Ovary (tissue), 9 donors: ENCODE measurements around the gene ABHD15. TPM values are rescaled to one million over a fixed set of nuclear protein-coding genes. Genes with fewer than 3 reads are reported as not detected.
A peak's percentile ranks its signal among the peaks of the same experiment; 100 is the strongest.

ENCODE experiments used
- DNase-seq, 5 donors: peaks; one replicate each; pipeline ENCODE4 v3.0.0-alpha.2; 2019 to 2020
- H3K27ac ChIP-seq, 2 donors: fragments of 200-600 bp; one replicate each; pipeline versions ENCODE4 v1.5.1 to v1.8.0; 2019 to 2022
- H3K27me3 ChIP-seq: fragments of 200-600 bp; one replicate; pipeline ENCODE4 v1.8.0; 2022
- H3K36me3 ChIP-seq: fragments of 200-600 bp; sonication (generic); one replicate; pipeline ENCODE4 v1.5.1; 2019
- H3K4me1 ChIP-seq: one replicate; pipeline ENCODE4 v1.8.1; 2013; ENCODE audit warnings: mild to moderate bottlenecking, moderate library complexity; ENCODE audit not compliant: insufficient read depth
- H3K4me3 ChIP-seq: fragments of 200-600 bp; sonication (generic); one replicate; pipeline ENCODE4 v1.5.1; 2017
- H3K9me3 ChIP-seq, 2 donors: fragments of 200-600 bp in 1 of 2; sonication (generic) in 1 of 2; one replicate each; pipeline versions ENCODE4 v1.5.1 to v1.8.1; 2013 to 2019; ENCODE audit warnings: mild to moderate bottlenecking in 1 of 2, moderate library complexity in 1 of 2
- CTCF ChIP-seq, 3 donors: fragments of 450-650 bp in 2 of 3; fragments of 200-600 bp in 1 of 3; IDR thresholded peaks; one replicate each; pipeline versions ENCODE4 v1.5.1 to v1.8.0; 2016 to 2022; ENCODE audit warnings: antibody characterized with exemption in 3 of 3, mild to moderate bottlenecking in 1 of 3
- EP300 ChIP-seq: sonication (generic); formaldehyde crosslinking; IDR thresholded peaks from one replicate; pipeline ENCODE4 v1.6.1; 2017; ENCODE audit warnings: antibody characterized with exemption
- POLR2A ChIP-seq: fragments of 450-650 bp; IDR thresholded peaks from one replicate; pipeline ENCODE4 v1.6.1; 2017; ENCODE audit warnings: antibody characterized with exemption, mild to moderate bottlenecking, moderate library complexity
- WGBS, 3 donors: extraction: QIAGEN DNeasy Blood & Tissue Kit in 1 of 3; methylation state at CpG; one replicate each; pipeline versions ENCODE4 v1.1.5 to v1.1.7; 2013 to 2017; 5-methylcytosine and 5-hydroxymethylcytosine counted together
- intact Hi-C, 4 donors: fragments of 100-400 bp; cut with DNase I; formaldehyde crosslinking; loops; one replicate each; pipeline versions ENCODE4 v1.11.0 to v1.15.1; 2022 to 2023
- polyA plus RNA-seq, 2 donors: library from polyadenylated mRNA; stranded (reverse); fragments of 200-250 nt in 1 of 2; fragments of 350-450 nt in 1 of 2; fragmentation: Illumina TruSeq in 1 of 2; extraction: RNeasy Lipid Tissue Mini Kit (QIAGEN cat#74804) in 1 of 2; gene quantifications; one replicate each; pipeline ENCODE4 v1.2.3, GENCODE V29; 2013 to 2014
- total RNA-seq, 7 donors: library from RNA; depleted of rRNA in 2 of 7; stranded (reverse); fragments of >200 nt in 2 of 7; fragmentation: NEBNext Ultra II Directional in 3 of 7; extraction: Animal tissue kit (Norgen Biotek cat#: 25700) in 3 of 7; gene quantifications; one replicate each; pipeline versions ENCODE4 v1.1.0 to v1.2.4, GENCODE V29; 2016 to 2023
- donor health status: DM: no; HTN: no; CAD: no; lungs with moderate emphysema.
- donor health status: DM: no; HTN: no; CAD: no.
- donor health status: Bipolar disorder and iron deficiency.
- donor health status: DM: yes; HTN: yes; CAD: no.
- donor health status: DM: no; HTN: no; CAD: no.
- donor health status: DM: yes; HTN: yes; CAD: no.

The ABHD15 gene
- total and polyA plus RNA-seq, 9 donors = 3.0 to 8.7 (median 4.8) TPM

- no peaks in the 10 kb centered on the region for H3K9me3 ChIP-seq
- no peak for DNase-seq
- TF ChIP-seq CTCF (IDR thresholded peaks at IDR 0.05) (no peak), POLR2A (no peak)
- H3K27ac ChIP-seq = no peak overlapping the region
- H3K4me1 ChIP-seq = peaks cover 8% of the 10 kb centered on the region
- H3K36me3 ChIP-seq = no peaks in the 10 kb centered on the region
- intact Hi-C loops = loop anchor here in 1 of 4 donors (10.0 kb wide), 1 partner anchor 342 kb away; no protein-coding TSS in a partner anchor
- no peak overlapping the region for H3K4me3 ChIP-seq
- H3K27me3 ChIP-seq = no peaks in the 10 kb centered on the region
- WGBS, 3 donors = 74 to 81% (median 79%) methylated on average over 10 of the region's 10 CpGs
Observed at GRCh38 chr17:29582254-29582765, 15.5 kb upstream of the ABHD15 start.

- peaks cover 6% of the 10 kb centered on the region for H3K4me1 ChIP-seq
- H3K36me3 ChIP-seq = no peaks in the 10 kb centered on the region
- TF ChIP-seq POLR2A (no peak), EP300 (no peak), CTCF (IDR thresholded peaks at IDR 0.05) (no peak)
- intact Hi-C loops = loop anchor here in 1 of 4 donors (10.0 kb wide), 1 partner anchor 343 kb away; no protein-coding TSS in a partner anchor
- H3K4me3 ChIP-seq = no peak overlapping the region
- 88% methylated on average over 16 to 20 of the region's 20 CpGs for WGBS, 3 donors
- no peak overlapping the region for H3K27ac ChIP-seq
- DNase-seq = peak in 2 of 5 donors; percentile 8 to 22
- no peaks in the 10 kb centered on the region for H3K27me3 ChIP-seq
- H3K9me3 ChIP-seq = no peaks in the 10 kb centered on the region
Observed at GRCh38 chr17:29581583-29582253, 14.9 kb upstream of the ABHD15 start.

GRCh38 chr17:29579866-29580771 lies 13.3 kb upstream of the ABHD15 start:
- H3K9me3 ChIP-seq = no peaks in the 10 kb centered on the region
- H3K36me3 ChIP-seq = no peaks in the 10 kb centered on the region
- no peaks in the 10 kb centered on the region for H3K27me3 ChIP-seq
- DNase-seq = peak; percentile 70 to 88 (median 84)
- H3K4me1 ChIP-seq = peaks cover 3% of the 10 kb centered on the region
- intact Hi-C loops = loop anchor here in 1 of 4 donors (10.0 kb wide), 1 partner anchor 345 kb away; no protein-coding TSS in a partner anchor
- TF ChIP-seq EP300 (no peak), CTCF (IDR thresholded peaks at IDR 0.05) (peak in 2 of 3 donors; percentile 77 to 81), POLR2A (peak; percentile 8)
- no peak overlapping the region for H3K27ac ChIP-seq
- no peak overlapping the region for H3K4me3 ChIP-seq
- 62 to 69% (median 65%) methylated on average over 15 of the region's 15 CpGs for WGBS, 3 donors

GRCh38 chr17:29578626-29579485 lies 12.0 kb upstream of the ABHD15 start:
- no peaks in the 10 kb centered on the region for H3K9me3 ChIP-seq
- WGBS, 3 donors = 86 to 91% (median 88%) methylated on average over 14 of the region's 14 CpGs
- no peaks in the 10 kb centered on the region for H3K36me3 ChIP-seq
- intact Hi-C loops = no loop called here
- peak in 2 of 5 donors; percentile 9 to 26 for DNase-seq
- peaks cover 3% of the 10 kb centered on the region for H3K4me1 ChIP-seq
- no peaks in the 10 kb centered on the region for H3K27me3 ChIP-seq
- H3K4me3 ChIP-seq = no peak overlapping the region
- H3K27ac ChIP-seq = no peak overlapping the region
- TF ChIP-seq CTCF (IDR thresholded peaks at IDR 0.05) = no peak
- TF ChIP-seq EP300 = no peak
- TF ChIP-seq POLR2A = no peak
